PFSK-1 (cell line): Measurements from ENCODE around the gene PDIA2.

Source experiments
- FOXP2 ChIP-seq: optimal IDR thresholded peaks from 2 replicates; pipeline ENCODE3; 2011; ENCODE audit warnings: borderline replicate concordance, control low read depth, inconsistent platforms; ENCODE audit not compliant: insufficient read depth; ENCODE audit errors: extremely low read length, extremely low read depth
- POLR2AphosphoS5 ChIP-seq: IDR thresholded peaks from 2 replicates; pipeline ENCODE4 v1.6.1; 2012; ENCODE audit warnings: low read depth, mild to moderate bottlenecking, control low read depth, low read length, moderate library complexity
- REST ChIP-seq, 2 experiments: IDR thresholded peaks; 2 replicates each; pipeline versions ENCODE4 v1.6.1 to v1.8.0; 2011 to 2012; ENCODE audit warnings: low read depth in 2 of 2, low read length in 2 of 2, control low read depth in 1 of 2, inconsistent platforms in 1 of 2, mild to moderate bottlenecking in 1 of 2, moderate library complexity in 1 of 2; ENCODE audit not compliant: insufficient read depth in 1 of 2
- SIN3A ChIP-seq: IDR thresholded peaks from 2 replicates; pipeline ENCODE4 v1.6.1; 2012; ENCODE audit warnings: mild to moderate bottlenecking, low read length, moderate library complexity, borderline replicate concordance; ENCODE audit not compliant: insufficient read depth
- TAF1 ChIP-seq: IDR thresholded peaks from 2 replicates; pipeline ENCODE4 v1.6.1; 2012; ENCODE audit warnings: low read length, control low read depth, borderline replicate concordance; ENCODE audit not compliant: insufficient read depth

The PDIA2 gene

GRCh38 chr16:254461-254860 is 28.5 kb upstream of the PDIA2 start:
- no peak for TF ChIP-seq REST (IDR thresholded peaks at IDR 0.05; ENCODE audit: insufficient read depth in 1 of 2, low read depth in 2 of 2, low read length in 2 of 2)
- TF ChIP-seq TAF1 = no peak

- TF ChIP-seq REST (IDR thresholded peaks at IDR 0.05; ENCODE audit: insufficient read depth in 1 of 2, low read depth in 2 of 2, low read length in 2 of 2) (no peak), FOXP2 (no peak), POLR2AphosphoS5 (no peak), SIN3A (no peak)
These were observed 27.8 kb upstream of the PDIA2 start for GRCh38 chr16:255183-255582.

GRCh38 chr16:259226-259625 is 23.7 kb upstream of the PDIA2 start:
- TF ChIP-seq FOXP2 (no peak), POLR2AphosphoS5 (no peak), REST (IDR thresholded peaks at IDR 0.05; ENCODE audit: insufficient read depth in 1 of 2, low read depth in 2 of 2, low read length in 2 of 2) (no peak), SIN3A (no peak), TAF1 (no peak)

GRCh38 chr16:259814-260253 is 23.1 kb upstream of the PDIA2 start:
- TF ChIP-seq REST (IDR thresholded peaks at IDR 0.05; ENCODE audit: insufficient read depth in 1 of 2, low read depth in 2 of 2, low read length in 2 of 2) = no peak
- no peak for TF ChIP-seq POLR2AphosphoS5
- TF ChIP-seq SIN3A = no peak

GRCh38 chr16:260326-260725 is 22.6 kb upstream of the PDIA2 start:
- no peak for TF ChIP-seq POLR2AphosphoS5
- TF ChIP-seq SIN3A = no peak
- TF ChIP-seq FOXP2 = no peak
- no peak for TF ChIP-seq TAF1
- TF ChIP-seq REST (IDR thresholded peaks at IDR 0.05; ENCODE audit: insufficient read depth in 1 of 2, low read depth in 2 of 2, low read length in 2 of 2) = no peak
